Neutrophil (primary cell): ENCODE measurements around the gene RNASEH2C.

ENCODE experiments used
- H3K27ac ChIP-seq: fragments of 200-600 bp; sonication (generic); 2 replicates; pipeline ENCODE4 v1.5.1; 2016; ENCODE audit warnings: mild to moderate bottlenecking, moderate library complexity
- H3K27me3 ChIP-seq: fragments of 200-600 bp; sonication (generic); 2 replicates; pipeline ENCODE4 v1.6.0; 2016; ENCODE audit warnings: mild to moderate bottlenecking
- H3K36me3 ChIP-seq: fragments of 200-600 bp; sonication (generic); 2 replicates; pipeline ENCODE4 v1.5.1; 2017
- H3K4me1 ChIP-seq, 2 experiments: fragments of 200-600 bp in 1 of 2; sonication (generic) in 1 of 2; 1 replicate in 1 of 2; 2 replicates in 1 of 2; pipeline versions ENCODE4 v1.5.1 to v1.6.1; 2013 to 2016; ENCODE audit warnings: low read depth in 1 of 2, low read length in 1 of 2, mild to moderate bottlenecking in 1 of 2, moderate library complexity in 1 of 2; ENCODE audit not compliant: control insufficient read depth in 1 of 2, insufficient read depth in 1 of 2
- H3K4me3 ChIP-seq, 2 experiments: fragments of 200-600 bp in 1 of 2; sonication (generic) in 1 of 2; 1 replicate in 1 of 2; 2 replicates in 1 of 2; pipeline ENCODE4 v1.5.1; 2013 to 2016; ENCODE audit warnings: low read depth in 1 of 2, low read length in 1 of 2, mild to moderate bottlenecking in 1 of 2, moderate library complexity in 1 of 2
- H3K9me3 ChIP-seq: fragments of 200-600 bp; sonication (generic); 2 replicates; pipeline ENCODE4 v1.5.1; 2016
- CTCF ChIP-seq: fragments of 200-600 bp; sonication (generic); IDR thresholded peaks from 2 replicates; pipeline ENCODE4 v1.5.1; 2016; ENCODE audit warnings: antibody characterized with exemption

The RNASEH2C gene

GRCh38 chr11:65722261-65722660 is 1.7 kb upstream of the RNASEH2C start:
- Histone ChIP-seq H3K36me3 (peaks cover 21% of the 10 kb centered on the region), H3K4me3 (no peak overlapping the region), H3K4me1 (peaks cover 43 to 44% of the 10 kb centered on the region in 2 experiments), H3K9me3 (no peaks in the 10 kb centered on the region), H3K27me3 (no peaks in the 10 kb centered on the region), H3K27ac (peak overlapping the region; percentile 18)
- no peak for TF ChIP-seq CTCF

GRCh38 chr11:65719871-65720210 is 757 bp downstream of the RNASEH2C start:
- Histone ChIP-seq H3K27ac (peak overlapping the region; percentile 89), H3K9me3 (no peaks in the 10 kb centered on the region), H3K4me3 (peak overlapping the region; percentile 84 to 90), H3K27me3 (no peaks in the 10 kb centered on the region), H3K36me3 (peaks cover 45% of the 10 kb centered on the region), H3K4me1 (peaks cover 22 to 25% of the 10 kb centered on the region in 2 experiments)
- TF ChIP-seq CTCF: peak; percentile 14

GRCh38 chr11:65718964-65719492 is 1.6 kb downstream of the RNASEH2C start:
- no peak for TF ChIP-seq CTCF
- Histone ChIP-seq H3K27ac (peak overlapping the region; percentile 89), H3K36me3 (peaks cover 53% of the 10 kb centered on the region), H3K4me3 (peak overlapping the region; percentile 84 to 90), H3K4me1 (peaks cover 22 to 25% of the 10 kb centered on the region in 2 experiments), H3K9me3 (no peaks in the 10 kb centered on the region), H3K27me3 (no peaks in the 10 kb centered on the region)

GRCh38 chr11:65718531-65718930 is 2.1 kb downstream of the RNASEH2C start:
- no peak overlapping the region for H3K4me3 ChIP-seq
- peaks cover 58% of the 10 kb centered on the region for H3K36me3 ChIP-seq
- H3K4me1 ChIP-seq: peaks cover 22 to 25% of the 10 kb centered on the region in 2 experiments
- no peaks in the 10 kb centered on the region for H3K9me3 ChIP-seq
- H3K27ac ChIP-seq: peak overlapping the region; percentile 89
- no peaks in the 10 kb centered on the region for H3K27me3 ChIP-seq
- no peak for TF ChIP-seq CTCF

GRCh38 chr11:65717906-65718305 is 2.7 kb downstream of the RNASEH2C start:
- Histone ChIP-seq H3K4me3 (no peak overlapping the region), H3K9me3 (no peaks in the 10 kb centered on the region), H3K27ac (peak overlapping the region; percentile 89), H3K36me3 (peaks cover 65% of the 10 kb centered on the region), H3K4me1 (peaks cover 26 to 27% of the 10 kb centered on the region in 2 experiments), H3K27me3 (no peaks in the 10 kb centered on the region)
- no peak for TF ChIP-seq CTCF
